PFSK-1 (cell line): ENCODE data around the gene FMC1.

Experiments
- POLR2AphosphoS5 ChIP-seq: IDR thresholded peaks from 2 replicates; pipeline ENCODE4 v1.6.1; 2012; ENCODE audit warnings: low read depth, mild to moderate bottlenecking, control low read depth, low read length, moderate library complexity
- TF ChIP-seq, protein P1 (sequence below), 2 experiments: IDR thresholded peaks; 2 replicates each; pipeline versions ENCODE4 v1.6.1 to v1.8.0; 2011 to 2012; ENCODE audit warnings: low read depth in 2 of 2, low read length in 2 of 2, control low read depth in 1 of 2, inconsistent platforms in 1 of 2, mild to moderate bottlenecking in 1 of 2, moderate library complexity in 1 of 2; ENCODE audit not compliant: insufficient read depth in 1 of 2

DNA sequence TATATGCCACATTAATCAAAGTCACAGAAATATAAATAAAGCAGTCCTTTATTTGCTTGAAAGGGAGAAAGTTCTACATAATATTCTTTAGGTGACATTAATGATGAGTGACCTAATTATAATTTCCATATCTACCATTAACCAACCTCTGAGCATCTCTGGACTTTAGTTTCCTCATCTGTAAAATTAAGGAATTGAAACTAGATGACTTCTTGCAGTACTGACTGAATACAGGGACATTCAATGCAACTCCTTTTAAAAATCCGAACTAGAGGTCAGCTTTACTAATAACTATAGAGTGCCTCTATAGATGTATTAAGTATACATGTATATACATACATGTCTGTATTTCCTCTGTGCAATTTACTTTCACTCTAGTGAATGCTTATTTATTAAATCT, 3.9 kb downstream of the FMC1 start:
- TF ChIP-seq, protein P1, sequence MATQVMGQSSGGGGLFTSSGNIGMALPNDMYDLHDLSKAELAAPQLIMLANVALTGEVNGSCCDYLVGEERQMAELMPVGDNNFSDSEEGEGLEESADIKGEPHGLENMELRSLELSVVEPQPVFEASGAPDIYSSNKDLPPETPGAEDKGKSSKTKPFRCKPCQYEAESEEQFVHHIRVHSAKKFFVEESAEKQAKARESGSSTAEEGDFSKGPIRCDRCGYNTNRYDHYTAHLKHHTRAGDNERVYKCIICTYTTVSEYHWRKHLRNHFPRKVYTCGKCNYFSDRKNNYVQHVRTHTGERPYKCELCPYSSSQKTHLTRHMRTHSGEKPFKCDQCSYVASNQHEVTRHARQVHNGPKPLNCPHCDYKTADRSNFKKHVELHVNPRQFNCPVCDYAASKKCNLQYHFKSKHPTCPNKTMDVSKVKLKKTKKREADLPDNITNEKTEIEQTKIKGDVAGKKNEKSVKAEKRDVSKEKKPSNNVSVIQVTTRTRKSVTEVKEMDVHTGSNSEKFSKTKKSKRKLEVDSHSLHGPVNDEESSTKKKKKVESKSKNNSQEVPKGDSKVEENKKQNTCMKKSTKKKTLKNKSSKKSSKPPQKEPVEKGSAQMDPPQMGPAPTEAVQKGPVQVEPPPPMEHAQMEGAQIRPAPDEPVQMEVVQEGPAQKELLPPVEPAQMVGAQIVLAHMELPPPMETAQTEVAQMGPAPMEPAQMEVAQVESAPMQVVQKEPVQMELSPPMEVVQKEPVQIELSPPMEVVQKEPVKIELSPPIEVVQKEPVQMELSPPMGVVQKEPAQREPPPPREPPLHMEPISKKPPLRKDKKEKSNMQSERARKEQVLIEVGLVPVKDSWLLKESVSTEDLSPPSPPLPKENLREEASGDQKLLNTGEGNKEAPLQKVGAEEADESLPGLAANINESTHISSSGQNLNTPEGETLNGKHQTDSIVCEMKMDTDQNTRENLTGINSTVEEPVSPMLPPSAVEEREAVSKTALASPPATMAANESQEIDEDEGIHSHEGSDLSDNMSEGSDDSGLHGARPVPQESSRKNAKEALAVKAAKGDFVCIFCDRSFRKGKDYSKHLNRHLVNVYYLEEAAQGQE (IDR thresholded peaks at IDR 0.05; ENCODE audit: insufficient read depth in 1 of 2, low read depth in 2 of 2, low read length in 2 of 2), result no peak
- no peak for TF ChIP-seq POLR2AphosphoS5
